Amygdala (tissue), 56 donors: ENCODE results near the gene FAM76A.
"Not testable (repeated sequence)": the region's sequence is repeated elsewhere in the genome, so short reads cannot be mapped to it uniquely, and the experiment has no call there.

Source experiments
- DNase-seq, 56 donors: peaks; one replicate each; lab custom pipeline; 2025; lab: John Stamatoyannopoulos, UW

Gene FAM76A

DNA sequence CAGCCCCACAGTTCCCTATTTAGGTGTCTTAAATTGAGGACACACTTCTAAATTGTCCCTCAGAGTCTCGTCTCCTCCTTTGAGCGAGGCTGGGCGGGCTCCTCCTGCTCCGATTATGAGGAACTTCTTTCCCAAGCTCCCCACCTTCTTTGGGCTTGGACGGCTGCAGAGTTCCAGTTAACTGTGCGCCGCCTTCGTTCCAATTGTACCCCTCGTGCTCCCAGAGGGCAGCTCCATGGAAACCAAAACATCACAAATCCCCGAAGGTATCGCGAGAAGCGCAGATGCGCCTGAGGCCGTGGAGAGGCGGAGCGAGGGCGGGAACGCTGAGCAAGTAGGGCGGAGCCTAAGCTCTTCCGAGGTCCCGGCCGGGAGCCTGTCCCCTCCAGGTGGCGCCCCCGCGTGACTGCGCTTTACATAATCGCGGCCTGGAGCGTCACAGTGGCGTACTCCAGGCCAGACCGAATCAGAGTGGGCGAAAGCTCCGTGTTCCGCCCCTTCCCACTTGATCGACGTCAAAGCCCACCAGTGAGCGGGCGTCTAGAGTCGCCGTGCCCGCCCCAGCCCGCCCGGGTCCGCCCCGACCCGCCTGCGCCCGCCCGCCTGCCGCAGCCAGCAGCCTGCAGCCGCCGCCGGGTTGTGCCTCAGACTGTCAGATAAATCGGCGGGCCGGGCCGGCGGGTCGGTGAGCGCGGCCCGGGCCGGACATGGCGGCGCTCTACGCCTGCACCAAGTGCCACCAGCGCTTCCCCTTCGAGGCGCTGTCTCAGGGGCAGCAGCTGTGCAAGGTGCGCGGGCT is at the start of gene FAM76A:
TSS of gene FAM76A (plus strand) at position 588 of the 799 bp plus-strand sequence. CDS start at position 708, 120 bp downstream.
- DNase-seq, result peak; percentile 84 to 100 (median 99)

DNA sequence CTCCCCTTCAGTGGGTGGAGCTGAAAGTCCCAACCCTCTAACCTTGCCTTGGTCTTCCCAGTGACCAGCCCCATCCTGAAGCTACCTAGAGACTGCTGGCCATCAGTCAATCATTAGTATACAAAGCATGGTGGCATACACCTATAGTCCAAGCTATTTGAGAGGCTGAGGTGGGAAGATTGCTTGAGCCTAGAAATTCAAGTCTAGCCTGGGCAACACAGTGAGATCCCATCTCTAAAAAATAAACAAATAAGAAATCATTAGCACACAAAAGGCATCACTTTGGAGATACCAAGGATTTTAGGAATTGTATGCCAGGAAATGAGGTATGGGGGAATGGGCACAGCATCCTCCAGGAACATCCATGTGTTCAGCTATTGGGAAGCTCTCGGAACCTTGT is 49.4 kb upstream of the FAM76A start:
- no peak for DNase-seq

DNA sequence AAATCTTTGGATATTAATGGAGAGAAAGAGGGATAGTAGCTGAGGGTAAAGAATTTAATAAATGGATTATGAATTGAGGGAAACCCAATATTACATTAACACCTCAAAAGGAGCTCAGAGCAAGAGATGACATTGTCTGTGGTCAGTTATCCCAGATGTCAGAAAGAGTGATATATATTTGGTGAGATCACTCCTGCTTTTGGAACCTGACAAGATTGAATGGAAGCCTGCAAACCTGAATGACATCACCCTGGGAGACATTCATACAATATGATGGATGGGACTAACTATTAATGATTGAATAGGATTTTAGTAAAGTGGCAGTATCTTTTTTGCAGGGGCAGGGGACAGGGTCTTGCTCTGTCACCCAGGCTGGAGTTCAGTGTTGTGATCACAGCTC is 47.0 kb upstream of the FAM76A start:
- DNase-seq, result no peak

- DNase-seq, result not testable (repeated sequence)
Measured at GRCh38 chr1:27680225-27680791, 45.5 kb upstream of the FAM76A start.

DNA sequence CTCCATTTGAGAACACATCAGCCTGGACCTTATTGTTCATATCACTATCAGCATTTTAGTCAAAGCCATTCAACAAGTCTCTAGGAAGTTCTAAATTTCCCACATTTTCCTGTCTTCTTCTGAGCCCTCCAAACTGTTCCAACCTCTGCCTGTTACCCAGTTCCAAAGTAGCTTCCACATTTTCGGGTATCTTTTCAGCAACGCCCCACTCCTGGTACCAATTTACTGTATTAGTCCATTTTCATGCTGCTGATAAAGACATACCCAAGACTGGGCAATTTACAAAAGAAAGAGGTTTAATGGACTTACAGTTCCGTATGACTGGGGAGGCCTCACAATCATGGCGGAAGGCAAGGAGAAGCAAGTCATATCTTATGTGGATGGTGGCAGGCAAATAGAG is 44.2 kb upstream of the FAM76A start:
- not testable (repeated sequence) for DNase-seq

- peak in 1 of 56 donors; percentile 9 for DNase-seq
Measured at GRCh38 chr1:27682351-27682944, 43.3 kb upstream of the FAM76A start.

DNA sequence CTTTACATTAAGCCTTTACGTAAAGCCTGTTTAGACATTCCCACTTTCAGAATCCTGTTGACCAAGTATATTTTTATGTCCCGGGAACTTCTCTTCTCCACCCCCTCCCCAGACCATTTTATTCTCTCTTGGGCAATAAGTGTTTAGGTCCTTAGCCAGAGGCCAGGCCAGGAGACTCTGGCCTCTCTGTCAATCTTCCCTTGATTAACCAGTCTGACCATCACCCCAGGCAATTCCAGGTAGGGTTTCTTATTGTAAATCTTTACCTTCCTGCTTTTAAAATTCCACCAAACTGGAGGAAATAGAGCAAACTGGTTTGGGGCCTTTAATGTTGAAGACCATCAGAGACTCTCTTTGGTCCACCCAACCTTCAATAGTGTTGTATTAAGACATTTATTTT is 41.6 kb upstream of the FAM76A start:
- no peak for DNase-seq

- DNase-seq, result no peak
Measured at GRCh38 chr1:27686223-27686990, 39.4 kb upstream of the FAM76A start.

GRCh38 chr1:27687906-27688305 is 37.9 kb upstream of the FAM76A start:
- no peak for DNase-seq

GRCh38 chr1:27689423-27690173 is 36.2 kb upstream of the FAM76A start:
- DNase-seq, result no peak

- no peak for DNase-seq
Measured at GRCh38 chr1:27690183-27690582, 35.6 kb upstream of the FAM76A start.

DNA sequence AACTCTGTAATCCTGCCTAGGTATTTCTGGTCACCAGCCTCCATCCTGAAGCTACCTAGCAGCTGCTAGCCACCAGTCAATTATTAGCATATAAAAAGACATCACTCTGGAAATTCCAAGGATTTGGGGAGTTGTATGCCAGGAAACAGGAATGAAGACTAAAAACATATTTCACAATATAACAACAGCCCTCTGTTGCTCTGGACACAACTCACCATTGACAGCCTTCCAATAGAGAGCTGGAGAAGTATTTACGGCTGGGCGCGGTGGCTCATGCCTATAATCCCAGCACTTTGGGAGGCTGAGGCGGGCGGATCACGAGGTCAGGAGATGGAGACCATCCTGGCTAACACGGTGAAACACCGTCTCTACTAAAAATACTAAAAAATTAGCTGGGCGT is 28.9 kb upstream of the FAM76A start:
- DNase-seq, result not testable (repeated sequence)

DNA sequence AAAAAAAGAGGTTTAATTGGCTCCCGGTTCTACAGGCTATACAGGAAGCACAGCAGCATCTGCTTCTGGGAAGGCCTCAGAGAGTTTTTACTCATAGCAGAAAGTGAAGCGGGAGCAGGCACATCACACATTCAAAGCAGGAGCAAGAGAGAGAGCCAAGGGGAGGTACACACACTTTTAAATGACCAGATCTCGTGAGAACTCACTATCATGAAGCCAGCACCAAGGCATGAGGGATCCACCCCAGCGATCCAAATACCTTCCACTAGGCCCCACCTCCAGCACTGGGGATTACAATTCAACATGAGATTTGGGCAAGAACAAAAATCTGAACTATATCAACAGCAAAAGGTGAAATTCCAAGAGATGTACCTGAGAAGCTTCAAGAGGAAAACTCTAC is 20.8 kb upstream of the FAM76A start:
- no peak for DNase-seq

GRCh38 chr1:27705545-27705944 is 20.2 kb upstream of the FAM76A start:
- DNase-seq, result no peak

DNA sequence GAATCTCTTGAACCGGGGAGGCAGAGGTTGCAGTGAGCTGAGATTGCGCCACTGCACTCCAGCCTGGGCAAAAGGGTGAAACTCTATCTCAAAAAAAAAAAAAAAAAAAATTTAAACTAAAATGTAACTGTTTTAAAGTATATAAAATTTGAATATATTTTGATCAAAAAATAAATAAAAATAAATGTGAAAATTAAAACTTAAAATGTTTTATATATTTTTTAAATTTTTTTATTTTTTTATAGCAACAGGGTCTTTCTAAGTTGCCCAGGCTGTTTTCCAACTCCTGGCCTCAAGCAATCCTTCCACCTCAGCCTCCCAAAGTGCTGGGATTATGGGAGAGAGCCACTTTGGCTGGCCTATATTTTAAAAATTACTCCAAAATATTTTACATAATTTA is 15.2 kb upstream of the FAM76A start:
- no peak for DNase-seq

DNA sequence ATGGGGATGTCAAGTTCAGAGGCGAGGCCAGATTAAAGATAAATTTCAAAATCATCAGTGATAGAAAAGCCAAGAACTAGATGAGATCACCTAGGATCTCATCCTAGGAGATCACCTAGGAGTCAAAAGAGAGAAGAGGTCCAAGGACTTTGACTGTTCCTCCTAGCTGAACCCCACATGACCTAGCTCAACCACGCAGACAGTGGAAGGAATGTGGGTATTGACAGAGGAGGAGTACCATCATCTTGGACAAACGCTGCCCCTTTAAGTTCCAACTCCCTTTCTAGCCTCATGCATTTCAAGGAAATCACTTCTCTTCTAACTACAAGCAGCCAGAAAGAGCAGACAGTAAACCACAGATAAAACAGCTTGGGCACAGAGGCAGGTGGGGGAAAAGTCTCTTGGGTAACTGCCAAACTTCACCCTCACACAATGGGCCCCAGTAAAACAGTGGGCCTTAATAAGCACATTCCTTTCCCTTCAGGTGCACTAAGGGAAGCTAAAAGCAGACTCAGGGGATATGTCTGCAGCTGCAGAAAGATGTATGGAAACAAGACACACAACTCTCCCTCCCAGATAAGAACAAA is 12.5 kb upstream of the FAM76A start:
- DNase-seq, result no peak

GRCh38 chr1:27713869-27714513 is 11.8 kb upstream of the FAM76A start:
- no peak for DNase-seq

DNA sequence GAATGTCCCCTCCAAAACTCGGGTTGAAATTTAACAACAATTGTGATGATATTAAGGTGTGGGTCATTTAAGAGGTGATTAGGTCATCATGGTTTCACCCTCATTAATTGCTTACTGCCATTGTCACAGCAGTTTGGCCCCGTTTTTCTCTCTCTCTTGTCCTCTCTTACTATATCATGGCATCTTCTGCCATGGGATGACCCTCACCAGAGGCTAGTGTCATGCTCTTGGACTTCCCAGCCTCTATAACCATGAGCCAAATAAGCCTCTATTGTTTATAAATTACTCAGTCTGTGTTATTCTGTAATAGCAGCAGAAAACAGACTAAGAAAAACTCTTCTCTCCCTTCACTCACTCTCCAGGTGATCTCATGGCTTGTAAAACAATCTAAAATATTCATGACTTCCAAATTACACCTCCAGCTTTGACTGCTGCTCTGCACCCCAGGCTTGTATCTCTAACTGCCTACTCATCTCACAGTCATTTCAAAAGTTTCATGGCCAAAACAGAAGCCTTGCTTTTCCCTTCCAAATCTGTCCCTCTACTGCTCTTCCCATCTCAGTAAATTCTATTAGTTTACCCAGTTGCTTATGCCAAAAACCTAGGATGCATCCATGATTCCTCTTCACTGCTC is 9.4 kb upstream of the FAM76A start:
- no peak for DNase-seq
